Immature natural killer cell (primary cell): ENCODE results near the gene SPATA24. TPM values are rescaled to one million over a fixed set of nuclear protein-coding genes. Genes with fewer than 3 reads are reported as not detected.
A peak's percentile ranks its signal among the peaks of the same experiment; 100 is the strongest.
"Not testable (repeated sequence)": the region's sequence is repeated elsewhere in the genome, so short reads cannot be mapped to it uniquely, and the experiment has no call there.

Experiments used
- DNase-seq, 3 donors: peaks; one replicate each; pipeline ENCODE4 v3.0.0; 2022; ENCODE audit warnings: mixed read lengths in 1 of 3
- H3K27ac Mint-ChIP-seq, 6 donors: one replicate each; pipeline ENCODE4 v1.8.0; 2020; ENCODE audit warnings: mixed read lengths in 6 of 6, mild to moderate bottlenecking in 5 of 6, inconsistent platforms in 4 of 6, moderate library complexity in 3 of 6
- H3K27me3 Mint-ChIP-seq, 3 donors: one replicate each; pipeline ENCODE4 v1.8.0; 2020 to 2021; ENCODE audit warnings: low read depth in 3 of 3, mild to moderate bottlenecking in 3 of 3, mixed read lengths in 3 of 3, moderate library complexity in 3 of 3, inconsistent platforms in 1 of 3
- H3K36me3 Mint-ChIP-seq, 3 donors: one replicate each; pipeline ENCODE4 v1.8.0; 2020; ENCODE audit warnings: mixed read lengths in 3 of 3, inconsistent platforms in 2 of 3, mild to moderate bottlenecking in 2 of 3
- H3K4me1 Mint-ChIP-seq, 2 donors: one replicate each; pipeline ENCODE4 v1.8.0; 2020; ENCODE audit warnings: inconsistent platforms in 2 of 2, mild to moderate bottlenecking in 2 of 2, mixed read lengths in 2 of 2, moderate library complexity in 1 of 2
- H3K4me3 Mint-ChIP-seq, 5 donors: one replicate each; pipeline ENCODE4 v1.8.0; 2020; ENCODE audit warnings: mild to moderate bottlenecking in 5 of 5, mixed read lengths in 5 of 5, inconsistent platforms in 3 of 5, moderate library complexity in 3 of 5
- H3K9me3 Mint-ChIP-seq, 6 donors: one replicate each; pipeline ENCODE4 v1.8.0; 2020; ENCODE audit warnings: mild to moderate bottlenecking in 6 of 6, mixed read lengths in 6 of 6, inconsistent platforms in 4 of 6, moderate library complexity in 3 of 6
- polyA plus RNA-seq, 3 donors: library from polyadenylated mRNA; unstranded; fragments of 300-500 nt; fragmentation: Illumina TruSeq; gene quantifications; one replicate each; pipeline ENCODE4 v1.2.3, GENCODE V29; 2021

SPATA24 gene
- polyA plus RNA-seq, 3 donors from 2014 or later, result 4.5 to 5.6 TPM; not detected in 1

- DNase-seq, result no peak
- Mint-ChIP-seq H3K4me3 (no peak overlapping the region), H3K27ac (no peak overlapping the region), H3K4me1 (no peaks in the 10 kb centered on the region), H3K27me3 (peaks cover 0 to 1% (median 0%) of the 10 kb centered on the region in 3 donors), H3K9me3 (no peaks in the 10 kb centered on the region), H3K36me3 (peaks cover 0 to 14% (median 10%) of the 10 kb centered on the region in 3 donors)
Measured at GRCh38 chr5:139410993-139411828, 7.3 kb upstream of the SPATA24 start.

DNA sequence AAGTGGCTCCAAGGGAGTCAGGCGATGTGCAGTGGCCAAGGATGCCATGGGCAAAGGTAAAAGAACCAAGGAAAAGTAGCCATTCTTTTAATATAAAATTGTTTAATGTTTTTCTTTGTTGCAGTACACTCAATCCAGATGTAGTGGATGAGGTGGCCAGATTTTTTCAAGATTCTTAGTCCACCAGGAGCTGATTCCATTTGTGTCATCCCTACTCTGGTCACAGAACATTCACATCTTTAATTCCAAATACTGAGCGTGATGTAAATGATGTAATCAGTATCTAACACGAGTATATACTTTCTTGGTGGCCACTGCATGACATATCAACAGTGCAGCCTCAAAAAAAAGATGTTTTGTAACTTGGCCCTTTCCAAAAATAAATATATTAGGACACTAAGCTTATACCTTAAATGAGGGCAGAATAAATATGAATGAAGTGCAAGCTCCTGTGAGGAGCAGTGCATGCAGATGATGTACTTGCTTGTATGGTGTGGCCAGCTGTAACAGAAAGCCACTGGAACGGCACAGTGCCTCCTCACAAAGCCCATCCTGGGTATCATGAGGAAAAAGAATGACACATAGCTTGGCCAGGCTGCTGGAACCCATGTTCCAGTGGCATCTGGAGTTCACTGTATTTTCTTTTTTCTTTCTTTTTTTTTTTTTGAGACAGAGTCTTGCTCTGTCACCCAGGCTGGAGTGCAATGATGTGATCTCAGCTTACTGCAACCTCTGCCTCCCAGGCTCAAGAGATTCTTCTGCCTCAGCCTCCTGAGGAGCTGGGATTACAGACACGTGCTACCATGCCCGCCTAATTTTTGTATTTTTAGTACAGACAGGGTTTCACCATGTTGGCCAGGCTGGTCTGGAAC, 6.5 kb upstream of the SPATA24 start:
- Mint-ChIP-seq H3K27me3 (peaks cover 0 to 1% (median 0%) of the 10 kb centered on the region in 3 donors), H3K27ac (no peak overlapping the region), H3K4me1 (no peaks in the 10 kb centered on the region)

GRCh38 chr5:139409116-139409515, 5.2 kb upstream of the SPATA24 start:
- not testable (repeated sequence) for H3K27ac Mint-ChIP-seq, DNase-seq, H3K27me3 Mint-ChIP-seq, H3K9me3 Mint-ChIP-seq, H3K4me3 Mint-ChIP-seq, H3K4me1 Mint-ChIP-seq
- peaks cover 0 to 14% (median 8%) of the 10 kb centered on the region in 3 donors for H3K36me3 Mint-ChIP-seq

More for the DNA sequence above, 6.5 kb upstream of the SPATA24 start:
- H3K36me3 Mint-ChIP-seq, result peaks cover 0 to 14% (median 9%) of the 10 kb centered on the region in 3 donors
- H3K9me3 Mint-ChIP-seq, result no peaks in the 10 kb centered on the region
- H3K4me3 Mint-ChIP-seq, result no peak overlapping the region
- no peak for DNase-seq

DNA sequence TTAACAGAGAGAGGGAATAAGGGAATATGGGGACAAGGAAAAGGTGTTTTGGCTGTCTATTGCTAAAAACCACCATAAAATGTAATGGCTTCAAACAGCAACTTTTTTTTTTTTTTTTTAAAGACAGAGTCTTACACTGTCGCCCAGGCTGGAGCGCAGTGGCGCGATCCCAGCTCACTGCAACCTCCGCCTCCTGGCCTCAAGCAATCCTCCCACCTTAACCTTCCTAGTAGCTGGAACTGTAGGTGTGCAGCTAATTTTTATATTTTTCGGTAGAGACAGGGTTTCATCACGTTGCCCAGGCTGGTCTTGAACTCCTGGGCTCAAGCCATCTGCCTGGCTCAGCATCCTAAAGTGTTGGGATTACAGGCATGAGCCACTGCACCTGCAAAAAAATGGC, 4.3 kb upstream of the SPATA24 start:
- peaks cover 4 to 8% (median 6%) of the 10 kb centered on the region in 3 donors for H3K27me3 Mint-ChIP-seq
- DNase-seq, result no peak
- H3K27ac Mint-ChIP-seq, result peak overlapping the region in 2 of 6 donors; percentile 14 to 38
- H3K36me3 Mint-ChIP-seq, result peaks cover 0 to 10% (median 0%) of the 10 kb centered on the region in 3 donors
- peaks cover 15 to 16% of the 10 kb centered on the region in 2 donors for H3K4me1 Mint-ChIP-seq
- no peaks in the 10 kb centered on the region for H3K9me3 Mint-ChIP-seq
- H3K4me3 Mint-ChIP-seq, result no peak overlapping the region

GRCh38 chr5:139407517-139407916, 3.6 kb upstream of the SPATA24 start:
- H3K27me3 Mint-ChIP-seq, result peaks cover 4 to 8% (median 6%) of the 10 kb centered on the region in 3 donors
- no peaks in the 10 kb centered on the region for H3K9me3 Mint-ChIP-seq
- H3K4me3 Mint-ChIP-seq, result no peak overlapping the region
- peaks cover 21 to 23% of the 10 kb centered on the region in 2 donors for H3K4me1 Mint-ChIP-seq
- no peak for DNase-seq
- H3K27ac Mint-ChIP-seq, result peak overlapping the region in 1 of 6 donors; percentile 14
- H3K36me3 Mint-ChIP-seq, result peaks cover 0 to 10% (median 0%) of the 10 kb centered on the region in 3 donors

- Mint-ChIP-seq H3K27me3 (peaks cover 4 to 9% (median 8%) of the 10 kb centered on the region in 3 donors), H3K9me3 (no peaks in the 10 kb centered on the region), H3K4me1 (peaks cover 22 to 25% of the 10 kb centered on the region in 2 donors), H3K27ac (no peak overlapping the region), H3K36me3 (peaks cover 0 to 10% (median 0%) of the 10 kb centered on the region in 3 donors), H3K4me3 (no peak overlapping the region)
- no peak for DNase-seq
Measured at GRCh38 chr5:139406963-139407362, 3.1 kb upstream of the SPATA24 start.

DNA sequence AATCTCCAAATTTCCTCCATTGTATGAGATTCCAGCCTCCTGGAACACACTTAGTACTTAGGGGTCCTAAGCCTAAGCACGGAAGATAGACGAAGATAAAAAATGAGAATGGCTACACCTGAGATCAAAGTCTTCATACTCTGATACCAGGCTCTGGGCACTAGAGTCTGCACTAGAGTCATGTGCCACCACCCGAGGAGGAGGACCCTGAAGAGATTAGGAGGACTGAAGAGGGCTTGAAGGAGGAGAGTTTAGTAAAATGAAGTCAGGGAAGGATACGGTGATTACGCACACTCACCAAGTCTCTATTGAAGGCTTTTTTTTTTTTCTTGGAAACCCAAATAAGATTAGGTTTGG, 573 bp upstream of the SPATA24 start:
- Mint-ChIP-seq H3K4me1 (peaks cover 23 to 29% of the 10 kb centered on the region in 2 donors), H3K36me3 (peaks cover 0 to 6% (median 0%) of the 10 kb centered on the region in 3 donors)

DNA sequence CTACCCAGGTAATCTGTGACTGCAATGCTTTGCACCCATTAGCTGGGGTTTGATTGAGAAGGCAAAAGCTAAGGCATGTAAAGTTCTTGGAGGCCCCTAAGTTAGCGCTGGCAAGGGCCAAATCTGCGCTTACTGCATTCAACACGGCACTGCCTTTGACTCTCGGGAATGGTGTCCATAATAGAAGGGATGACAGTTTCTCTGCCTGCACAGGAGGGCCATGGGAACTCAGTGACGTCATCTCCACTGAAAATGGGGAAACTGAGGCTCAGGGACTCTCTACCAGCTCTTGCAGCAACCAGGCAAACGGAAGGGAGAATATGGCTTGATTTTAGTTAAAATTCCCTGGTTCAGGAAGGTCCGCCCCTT, 487 bp downstream of the SPATA24 start:
- H3K36me3 Mint-ChIP-seq, result peaks cover 0 to 10% (median 0%) of the 10 kb centered on the region in 3 donors
- H3K27me3 Mint-ChIP-seq, result peaks cover 4 to 9% (median 8%) of the 10 kb centered on the region in 3 donors
- H3K4me3 Mint-ChIP-seq, result peak overlapping the region; percentile 92 to 97 (median 96)
- peak overlapping the region; percentile 97 to 99 (median 98) for H3K27ac Mint-ChIP-seq
- peaks cover 27 to 33% of the 10 kb centered on the region in 2 donors for H3K4me1 Mint-ChIP-seq
- no peak for DNase-seq
- no peaks in the 10 kb centered on the region for H3K9me3 Mint-ChIP-seq

More for the DNA sequence above, 573 bp upstream of the SPATA24 start:
- no peak for DNase-seq
- Mint-ChIP-seq H3K27ac (peak overlapping the region; percentile 97 to 99 (median 98)), H3K4me3 (peak overlapping the region; percentile 92 to 97 (median 96)), H3K9me3 (no peaks in the 10 kb centered on the region), H3K27me3 (peaks cover 4 to 9% (median 8%) of the 10 kb centered on the region in 3 donors)

DNA sequence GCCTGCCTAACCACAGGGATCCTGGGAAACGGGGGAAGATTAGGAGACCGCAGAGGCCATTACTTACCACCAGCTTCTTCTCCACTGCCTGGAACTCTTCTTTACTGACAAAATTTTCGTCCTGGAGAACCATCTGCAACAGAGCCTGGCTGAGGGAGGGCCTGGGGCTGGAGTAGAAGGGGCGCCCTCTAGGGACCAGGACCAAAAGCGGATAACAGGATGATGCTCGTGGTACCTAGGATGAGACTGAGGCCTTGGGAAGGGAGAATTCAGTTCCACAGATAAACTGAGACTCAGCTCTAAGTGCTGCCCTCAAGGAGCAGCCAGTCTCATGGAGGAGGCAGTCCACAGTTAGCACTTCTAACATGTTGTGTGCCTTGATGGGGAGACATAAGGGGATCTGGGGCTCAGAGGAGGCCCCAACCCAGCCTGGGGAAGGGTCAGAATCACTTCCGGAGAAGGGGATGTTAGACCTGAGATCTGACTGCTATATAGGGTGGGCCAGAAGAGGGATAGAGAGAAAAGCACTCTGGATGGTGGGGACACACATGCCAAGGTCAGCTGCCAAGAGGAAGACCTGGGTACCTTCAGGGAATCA, 1.2 kb downstream of the SPATA24 start:
- no peak for DNase-seq
- H3K27ac Mint-ChIP-seq, result peak overlapping the region; percentile 97 to 99 (median 98)
- peaks cover 4 to 9% (median 6%) of the 10 kb centered on the region in 3 donors for H3K27me3 Mint-ChIP-seq
- peaks cover 0 to 6% (median 0%) of the 10 kb centered on the region in 3 donors for H3K36me3 Mint-ChIP-seq
- H3K9me3 Mint-ChIP-seq, result no peaks in the 10 kb centered on the region
- peaks cover 27 to 33% of the 10 kb centered on the region in 2 donors for H3K4me1 Mint-ChIP-seq
- H3K4me3 Mint-ChIP-seq, result peak overlapping the region; percentile 92 to 97 (median 96)

DNA sequence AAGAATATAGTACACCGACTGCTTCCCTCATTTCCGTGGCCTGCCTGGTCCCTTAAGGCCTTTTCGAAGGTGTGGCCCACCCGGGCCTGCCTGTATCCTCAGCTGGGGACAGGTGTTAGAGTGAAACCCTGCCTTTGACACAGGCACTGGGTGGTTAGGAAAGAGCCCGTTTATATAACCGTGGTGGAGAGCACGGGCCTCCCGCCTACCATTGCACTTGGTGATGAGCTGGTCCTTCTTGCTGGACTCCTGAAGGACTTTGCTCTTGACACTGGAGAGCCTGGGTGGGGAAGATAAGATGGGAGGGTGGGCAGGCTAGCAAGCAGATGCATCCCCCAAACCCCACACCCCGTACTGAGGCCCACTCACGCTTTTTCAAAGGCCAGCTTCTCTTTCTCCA, 2.3 kb downstream of the SPATA24 start:
- Mint-ChIP-seq H3K27ac (no peak overlapping the region), H3K4me3 (no peak overlapping the region), H3K36me3 (peaks cover 0 to 5% (median 0%) of the 10 kb centered on the region in 3 donors), H3K9me3 (no peaks in the 10 kb centered on the region), H3K4me1 (peaks cover 27 to 33% of the 10 kb centered on the region in 2 donors), H3K27me3 (peaks cover 4 to 9% (median 8%) of the 10 kb centered on the region in 3 donors)
- no peak for DNase-seq

DNA sequence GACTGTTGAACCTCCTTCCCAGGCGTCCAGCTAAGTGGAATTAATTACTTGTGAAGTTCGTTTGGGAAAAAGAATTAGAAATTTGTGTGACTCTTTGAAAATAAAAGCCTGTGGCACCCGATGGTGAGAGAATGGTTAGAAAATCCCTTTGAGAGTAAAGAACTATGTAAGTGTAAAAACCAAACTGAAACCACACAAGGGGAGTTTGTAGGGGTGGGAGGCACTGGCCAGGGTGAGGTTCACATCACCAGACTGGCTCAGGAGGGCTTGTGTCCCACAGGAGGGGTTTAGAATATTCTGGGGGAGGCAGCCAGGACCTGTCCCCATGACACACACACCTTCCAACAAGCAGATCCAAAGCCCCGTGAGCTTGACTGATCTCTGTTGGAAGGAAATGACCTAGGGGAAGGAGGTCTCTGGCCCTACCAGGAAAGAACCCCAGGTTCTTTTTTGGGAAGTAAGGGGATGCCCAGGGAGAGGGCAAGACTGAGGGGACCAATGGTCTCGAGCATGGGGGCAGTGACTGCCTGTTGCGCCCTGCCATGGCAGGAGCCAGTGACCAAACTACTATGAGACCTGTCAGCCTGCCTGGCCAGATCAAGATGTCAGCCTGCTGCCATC, 4.3 kb downstream of the SPATA24 start:
- H3K4me3 Mint-ChIP-seq, result peak overlapping the region in 2 of 5 donors; percentile 5 to 7
- H3K27ac Mint-ChIP-seq, result peak overlapping the region in 2 of 6 donors; percentile 8 to 12
- peaks cover 4 to 11% (median 8%) of the 10 kb centered on the region in 3 donors for H3K27me3 Mint-ChIP-seq
- H3K4me1 Mint-ChIP-seq, result peaks cover 26 to 32% of the 10 kb centered on the region in 2 donors
- H3K9me3 Mint-ChIP-seq, result no peaks in the 10 kb centered on the region
- peaks cover 0 to 5% (median 0%) of the 10 kb centered on the region in 3 donors for H3K36me3 Mint-ChIP-seq
- DNase-seq, result no peak

DNA sequence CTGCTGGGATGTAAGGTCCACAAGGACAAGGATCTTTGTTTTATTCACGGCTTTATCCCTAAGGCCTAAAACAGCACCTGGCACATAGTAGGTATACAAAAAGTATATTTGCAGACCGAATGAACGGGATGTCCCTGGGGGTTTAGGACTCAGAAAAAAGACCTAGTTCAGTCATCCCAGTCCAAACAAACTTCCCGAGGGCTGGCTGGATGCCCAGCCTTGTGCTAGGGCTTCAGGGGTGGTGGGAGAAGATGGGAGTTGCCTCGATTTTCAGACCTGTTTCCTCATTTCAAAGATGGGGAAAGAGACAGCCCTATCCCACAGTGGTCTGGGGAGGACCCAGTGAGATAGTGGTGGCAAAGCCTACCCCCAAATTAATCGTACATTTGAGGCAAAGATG, 6.0 kb downstream of the SPATA24 start:
- peaks cover 0 to 5% (median 2%) of the 10 kb centered on the region in 3 donors for H3K27me3 Mint-ChIP-seq
- H3K4me1 Mint-ChIP-seq, result peaks cover 18 to 21% of the 10 kb centered on the region in 2 donors
- no peaks in the 10 kb centered on the region for H3K9me3 Mint-ChIP-seq
- H3K36me3 Mint-ChIP-seq, result peaks cover 0 to 5% (median 0%) of the 10 kb centered on the region in 3 donors
- no peak for DNase-seq
- no peak overlapping the region for H3K4me3 Mint-ChIP-seq
- H3K27ac Mint-ChIP-seq, result no peak overlapping the region

DNA sequence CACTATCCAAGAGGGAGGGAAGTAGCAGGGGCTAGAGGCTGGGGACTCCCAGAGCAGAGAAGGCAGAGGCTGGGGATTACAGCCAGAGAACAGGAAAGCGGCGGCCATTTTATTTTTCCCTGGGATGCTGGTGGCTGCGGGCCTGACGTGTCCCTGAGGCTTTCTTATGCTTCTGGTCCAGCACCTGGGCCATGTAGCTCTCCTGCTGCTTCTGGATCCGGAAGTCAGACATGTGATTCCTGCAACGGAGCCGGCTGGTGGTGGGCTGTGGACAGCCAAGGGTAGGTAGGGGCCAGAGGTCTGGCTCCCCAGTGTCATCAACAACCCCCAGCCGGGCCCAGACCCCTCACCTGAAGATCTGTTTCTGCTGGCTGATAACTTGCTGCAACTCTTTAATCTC, 7.2 kb downstream of the SPATA24 start:
- no peak overlapping the region for H3K4me3 Mint-ChIP-seq
- no peaks in the 10 kb centered on the region for H3K9me3 Mint-ChIP-seq
- no peak overlapping the region for H3K27ac Mint-ChIP-seq
- H3K27me3 Mint-ChIP-seq, result peaks cover under 1 to 5% (median 2%) of the 10 kb centered on the region in 3 donors
- H3K4me1 Mint-ChIP-seq, result peaks cover 19 to 23% of the 10 kb centered on the region in 2 donors
- no peak for DNase-seq
- H3K36me3 Mint-ChIP-seq, result peaks cover 0 to 5% (median 0%) of the 10 kb centered on the region in 3 donors
